NCI-H345 treated with DMSO at 0.1 percent for 48 hours (cell line): ENCODE data around the gene AP1S1.
"Not testable (repeated sequence)": the region's sequence is repeated elsewhere in the genome, so short reads cannot be mapped to it uniquely, and the experiment has no call there.

Experiments
- DNase-seq: peaks from one replicate; lab custom pipeline; 2025; ENCODE audit not compliant: unreplicated experiment; lab: John Stamatoyannopoulos, UW

Gene AP1S1

DNA sequence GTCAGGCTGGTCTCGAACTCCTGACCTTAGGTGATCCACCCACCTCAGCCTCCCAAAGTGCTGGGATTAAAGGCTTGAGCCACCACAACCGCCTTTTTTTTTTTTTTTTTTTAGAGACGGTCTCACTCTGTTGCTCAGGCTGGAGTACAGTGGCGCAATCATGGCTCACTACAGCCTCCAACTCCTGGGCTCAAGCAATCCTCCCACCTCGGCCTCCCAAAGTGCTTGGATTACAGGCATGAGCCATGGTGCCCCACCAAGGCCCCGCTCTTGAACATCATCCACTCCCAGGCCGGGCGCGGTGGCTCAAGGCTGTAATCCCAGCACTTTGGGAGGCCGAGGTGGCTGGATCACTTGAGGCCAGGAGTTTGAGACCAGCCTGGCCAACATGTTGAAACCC, 45.2 kb downstream of the AP1S1 start:
- DNase-seq: not testable (repeated sequence)

DNA sequence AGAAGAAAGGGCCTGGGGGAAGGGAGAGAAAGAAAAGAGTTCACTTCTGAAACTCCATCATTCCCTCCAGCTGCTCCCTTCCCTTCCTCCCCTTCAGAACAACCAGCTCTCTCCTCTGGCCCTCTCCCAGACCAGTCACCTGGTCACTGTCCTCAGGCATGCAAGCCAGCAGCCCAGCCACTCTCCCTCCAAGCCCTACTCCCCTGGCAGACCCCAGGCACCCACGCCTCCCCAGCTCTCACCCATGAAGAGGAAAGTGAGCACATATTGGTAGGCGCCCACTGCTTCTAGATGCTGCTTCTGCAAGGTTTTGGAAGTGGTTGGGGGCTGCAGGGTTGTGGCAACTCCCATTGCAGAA, 46.2 kb downstream of the AP1S1 start:
- no peak for DNase-seq

- no peak for DNase-seq
These were observed 46.8 kb downstream of the AP1S1 start, which contains the start of gene MOGAT3 for GRCh38 chr7:101200862-101201599. Gene MOGAT3 (minus strand): TSS chr7:101201036. CDS start chr7:101200854, 182 bp downstream.

DNA sequence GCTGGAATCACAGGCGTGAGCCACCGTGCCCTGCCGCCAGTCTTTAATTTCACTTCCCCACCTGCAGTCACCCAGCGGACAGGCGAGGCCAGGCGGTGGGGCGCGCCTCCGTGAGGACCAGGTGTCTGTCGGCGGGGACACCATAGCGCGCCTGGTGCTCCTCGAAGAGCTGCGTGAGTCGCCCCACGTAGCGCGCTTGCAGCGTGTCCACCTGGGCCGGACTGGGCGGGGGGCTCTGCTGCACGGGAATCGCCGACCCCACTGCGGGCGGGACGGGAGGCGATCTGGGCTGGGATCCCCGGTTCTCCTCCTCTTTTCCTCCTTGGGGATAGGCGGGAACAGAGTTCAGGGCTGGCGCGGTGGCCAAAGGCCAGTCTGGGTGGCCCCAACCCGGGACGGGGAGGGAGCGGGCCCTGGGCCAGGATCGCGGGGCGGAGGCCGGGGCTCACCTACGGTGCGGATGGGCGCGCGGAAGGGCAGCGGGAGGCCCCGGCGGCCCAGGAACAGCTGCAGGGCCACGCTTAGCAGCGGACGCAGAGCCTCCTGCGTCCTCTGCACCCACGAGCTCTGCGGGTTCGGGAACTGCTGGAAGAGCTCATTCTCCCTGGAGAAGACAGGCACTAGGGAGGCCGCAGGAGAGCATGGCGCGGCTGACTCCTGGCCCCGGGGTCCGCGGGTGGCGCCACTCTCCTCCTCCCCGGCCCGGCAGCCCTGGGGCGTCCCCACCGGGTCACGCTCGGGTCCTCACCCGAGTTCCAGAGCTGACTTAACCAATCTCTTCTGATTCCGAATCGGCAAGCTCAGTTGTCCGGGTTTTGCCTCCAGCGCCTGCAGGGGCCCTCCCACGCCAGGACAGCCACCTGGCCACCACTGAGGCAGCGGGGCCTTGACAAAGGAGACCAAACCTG, 47.7 kb downstream of the AP1S1 start:
- DNase-seq: no peak

DNA sequence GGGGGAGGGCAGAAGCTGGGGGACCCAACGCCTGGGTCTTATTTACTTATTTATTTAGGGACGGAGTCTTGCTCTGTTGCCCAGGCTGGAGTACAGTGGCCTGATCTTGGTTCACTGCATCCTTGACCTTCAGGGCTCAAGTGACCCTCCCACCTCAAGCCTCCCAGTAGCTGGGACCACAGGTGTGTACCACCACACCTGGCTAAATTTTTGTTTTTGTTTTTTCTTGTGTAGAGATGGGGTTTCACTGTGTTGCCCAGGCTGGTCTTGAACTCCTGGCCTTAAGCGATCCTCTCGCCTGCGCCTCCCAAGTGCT, 48.3 kb downstream of the AP1S1 start:
- no peak for DNase-seq

DNA sequence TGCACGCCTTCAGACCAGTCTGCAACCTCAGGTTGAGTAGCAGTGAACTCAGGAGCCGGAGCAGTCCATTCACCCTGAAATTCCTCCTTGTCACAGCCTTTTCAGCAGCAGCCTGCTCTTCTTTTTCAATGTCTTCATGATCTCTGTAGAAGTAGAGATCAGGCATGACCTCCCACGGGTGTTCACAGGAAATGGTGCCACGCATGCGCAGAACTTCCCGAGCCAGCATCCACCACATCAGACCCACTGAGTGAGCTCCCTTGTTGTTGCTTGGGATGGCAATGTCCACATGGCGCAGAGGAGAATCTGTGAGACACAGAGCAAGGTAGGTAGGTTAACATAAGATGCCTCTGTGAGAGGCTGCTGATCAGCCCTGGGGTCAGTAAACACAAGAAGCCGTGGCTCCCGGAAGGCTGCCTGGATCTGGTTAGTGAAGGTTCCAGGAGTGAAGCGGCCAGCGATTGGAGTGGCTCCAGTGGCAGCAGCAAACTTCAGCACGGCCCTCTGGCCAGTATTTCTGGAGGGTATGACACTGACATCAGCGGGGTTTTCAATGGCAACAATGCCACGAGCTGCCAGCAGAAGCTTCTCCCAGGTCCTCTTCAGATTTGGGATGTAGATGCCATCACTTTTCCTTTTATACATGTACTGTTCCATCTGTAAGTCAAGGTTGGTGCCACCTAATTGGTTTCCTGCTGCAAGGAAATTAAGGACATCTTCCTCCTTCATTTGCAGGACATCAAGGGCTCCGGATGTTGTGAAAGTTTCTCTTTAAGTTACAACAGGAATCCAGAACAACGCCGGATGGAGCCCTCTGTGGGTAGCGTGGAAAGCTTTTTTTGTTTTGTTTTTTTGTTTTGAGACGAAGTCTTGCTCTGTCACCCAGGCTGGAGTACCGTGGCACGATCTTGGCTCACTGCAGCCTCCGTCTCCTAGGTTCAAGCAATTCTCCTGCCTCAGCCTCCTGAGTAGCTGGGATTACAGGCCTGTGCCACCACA, 49.8 kb downstream of the AP1S1 start:
- not testable (repeated sequence) for DNase-seq

DNA sequence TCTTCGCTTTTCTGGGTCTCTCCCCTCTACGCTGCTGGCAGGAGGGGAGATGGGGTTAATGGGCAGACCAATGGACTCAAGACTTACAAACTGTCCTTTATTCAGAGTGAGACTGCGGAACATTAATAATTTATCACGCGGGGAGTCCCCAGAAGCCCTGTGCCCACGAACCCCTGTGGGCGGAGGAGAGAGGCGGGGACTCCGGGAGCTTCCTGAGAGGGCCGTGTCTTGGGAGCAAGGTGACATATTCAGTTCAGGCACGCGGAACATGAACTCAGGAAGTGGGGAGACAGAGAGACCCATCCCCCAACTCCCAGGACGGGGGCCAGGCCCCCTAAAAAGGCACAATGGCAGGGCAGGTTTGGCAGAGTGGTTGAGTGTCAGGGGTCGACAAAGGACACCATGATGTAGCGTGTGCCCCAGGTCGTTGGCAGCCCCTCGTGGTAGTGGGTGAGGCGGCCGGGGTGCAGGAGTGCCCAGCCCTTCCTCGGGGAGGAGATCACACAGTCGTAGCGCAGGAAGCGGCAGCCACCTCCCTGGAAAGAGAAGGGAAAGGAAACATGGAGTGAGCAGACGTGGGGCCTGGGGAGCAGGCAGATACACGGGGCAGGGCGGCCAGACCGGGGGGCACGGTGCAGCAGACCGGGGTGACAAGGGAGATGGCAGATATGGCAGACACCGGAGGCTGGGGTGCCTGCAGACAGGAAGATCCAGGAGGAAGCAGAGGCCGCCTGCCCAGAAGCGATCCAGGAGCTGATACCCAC, 51.8 kb downstream of the AP1S1 start:
- no peak for DNase-seq

DNA sequence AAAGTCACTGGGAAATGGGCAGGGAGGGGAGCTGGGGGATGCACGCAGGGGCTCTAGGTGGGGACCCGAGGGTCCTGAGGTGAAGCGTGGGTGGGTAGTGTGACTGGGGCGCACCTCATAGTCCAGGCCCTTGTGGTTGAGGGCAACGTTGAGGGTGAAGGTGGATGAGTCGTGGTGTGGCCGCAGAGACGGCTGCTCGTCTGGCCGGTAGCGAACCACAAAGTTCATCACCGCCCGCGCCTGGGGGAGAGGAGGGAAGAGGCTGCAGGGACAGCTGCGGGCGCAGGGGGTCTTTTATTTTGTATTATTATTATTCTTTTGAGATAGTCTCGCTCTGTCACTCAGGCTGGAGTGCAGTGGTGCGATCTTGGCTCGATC, 52.4 kb downstream of the AP1S1 start:
- no peak for DNase-seq

GRCh38 chr7:101207459-101207858, 53.2 kb downstream of the AP1S1 start:
- DNase-seq: no peak

DNA sequence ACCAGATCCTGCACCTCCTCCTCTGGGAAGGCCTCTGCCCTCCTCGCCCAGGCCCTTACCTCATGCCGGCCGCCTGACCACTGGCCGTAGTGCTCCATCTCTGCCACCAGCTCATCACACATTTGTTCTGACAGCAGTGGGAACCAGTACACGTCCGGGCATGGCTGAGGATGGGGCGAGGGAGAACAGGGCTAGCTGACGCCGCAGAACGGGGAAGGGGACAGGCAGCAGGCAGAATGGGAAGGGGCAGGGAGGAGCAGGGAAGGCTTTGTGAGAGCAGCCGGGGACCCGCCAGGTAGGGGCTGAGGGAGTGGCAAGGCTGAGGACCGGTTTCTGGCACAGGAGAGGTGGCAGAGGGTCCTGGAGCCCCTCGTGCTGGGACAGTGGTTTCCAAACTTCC, 54.5 kb downstream of the AP1S1 start:
- DNase-seq: no peak

GRCh38 chr7:101210143-101210542, 55.9 kb downstream of the AP1S1 start:
- DNase-seq: no peak
